Stimulated activated CD8-positive, alpha-beta memory T cell treated with anti-CD3 and anti-CD28 coated beads, Interleukin-15, amount 100 ng/mL, for 1 hour (primary cell): ENCODE data around the gene SRC.

Source experiments
- DNase-seq: peaks from one replicate; pipeline ENCODE4 v3.0.0-alpha.2; 2020; ENCODE audit warnings: low read depth

SRC gene

GRCh38 chr20:37315021-37315451 lies 30.9 kb upstream of the SRC start:
- DNase-seq: no peak

- DNase-seq: no peak
Measured at GRCh38 chr20:37315452-37316110, 30.4 kb upstream of the SRC start.

GRCh38 chr20:37316116-37316774 lies 29.7 kb upstream of the SRC start:
- DNase-seq: no peak

- DNase-seq: no peak
Measured at GRCh38 chr20:37316775-37317170, 29.2 kb upstream of the SRC start.

GRCh38 chr20:37317316-37317715 lies 28.6 kb upstream of the SRC start:
- no peak for DNase-seq

GRCh38 chr20:37317994-37318640 lies 27.8 kb upstream of the SRC start:
- no peak for DNase-seq

- no peak for DNase-seq
Measured at GRCh38 chr20:37319151-37319671, 26.7 kb upstream of the SRC start.

- no peak for DNase-seq
Measured at GRCh38 chr20:37323985-37324384, 22.0 kb upstream of the SRC start.

GRCh38 chr20:37325206-37325605 lies 20.7 kb upstream of the SRC start:
- no peak for DNase-seq

- DNase-seq: no peak
Measured at GRCh38 chr20:37326666-37327065, 19.3 kb upstream of the SRC start.

GRCh38 chr20:37327748-37328147 lies 18.2 kb upstream of the SRC start:
- DNase-seq: no peak

- no peak for DNase-seq
Measured at GRCh38 chr20:37328149-37328945, 17.6 kb upstream of the SRC start.

- DNase-seq: no peak
Measured at GRCh38 chr20:37329481-37330165, 16.3 kb upstream of the SRC start.

GRCh38 chr20:37330316-37330715 lies 15.6 kb upstream of the SRC start:
- no peak for DNase-seq

- no peak for DNase-seq
Measured at GRCh38 chr20:37331060-37331857, 14.7 kb upstream of the SRC start.

GRCh38 chr20:37333130-37333847 lies 12.7 kb upstream of the SRC start:
- no peak for DNase-seq

- DNase-seq: no peak
Measured at GRCh38 chr20:37333848-37334318, 12.1 kb upstream of the SRC start.

GRCh38 chr20:37334450-37334849 lies 11.5 kb upstream of the SRC start:
- DNase-seq: no peak

GRCh38 chr20:37335642-37336368 lies 10.1 kb upstream of the SRC start:
- DNase-seq: no peak
